Transverse colon (tissue), 3 donors: Measurements from ENCODE around the gene MEF2D.

ENCODE experiments used
- CTCF ChIP-seq, 5 experiments: fragments of 200-600 bp in 3 of 5; fragments of 450-650 bp in 2 of 5; sonication (generic) in 3 of 5; IDR thresholded peaks; 1 replicate in 2 of 5; 2 replicates in 3 of 5; pipeline ENCODE4 v1.5.1; 2016 to 2017; ENCODE audit warnings: antibody characterized with exemption in 5 of 5, inconsistent platforms in 3 of 5, mild to moderate bottlenecking in 2 of 5, moderate library complexity in 1 of 5
- EP300 ChIP-seq: sonication (generic); formaldehyde crosslinking; IDR thresholded peaks from one replicate; pipeline ENCODE4 v1.6.1; 2017; ENCODE audit warnings: antibody characterized with exemption, low read depth
- POLR2A ChIP-seq: fragments of 450-650 bp; IDR thresholded peaks from one replicate; pipeline ENCODE4 v1.6.1; 2016; ENCODE audit warnings: antibody characterized with exemption, mild to moderate bottlenecking, moderate library complexity

DNA sequence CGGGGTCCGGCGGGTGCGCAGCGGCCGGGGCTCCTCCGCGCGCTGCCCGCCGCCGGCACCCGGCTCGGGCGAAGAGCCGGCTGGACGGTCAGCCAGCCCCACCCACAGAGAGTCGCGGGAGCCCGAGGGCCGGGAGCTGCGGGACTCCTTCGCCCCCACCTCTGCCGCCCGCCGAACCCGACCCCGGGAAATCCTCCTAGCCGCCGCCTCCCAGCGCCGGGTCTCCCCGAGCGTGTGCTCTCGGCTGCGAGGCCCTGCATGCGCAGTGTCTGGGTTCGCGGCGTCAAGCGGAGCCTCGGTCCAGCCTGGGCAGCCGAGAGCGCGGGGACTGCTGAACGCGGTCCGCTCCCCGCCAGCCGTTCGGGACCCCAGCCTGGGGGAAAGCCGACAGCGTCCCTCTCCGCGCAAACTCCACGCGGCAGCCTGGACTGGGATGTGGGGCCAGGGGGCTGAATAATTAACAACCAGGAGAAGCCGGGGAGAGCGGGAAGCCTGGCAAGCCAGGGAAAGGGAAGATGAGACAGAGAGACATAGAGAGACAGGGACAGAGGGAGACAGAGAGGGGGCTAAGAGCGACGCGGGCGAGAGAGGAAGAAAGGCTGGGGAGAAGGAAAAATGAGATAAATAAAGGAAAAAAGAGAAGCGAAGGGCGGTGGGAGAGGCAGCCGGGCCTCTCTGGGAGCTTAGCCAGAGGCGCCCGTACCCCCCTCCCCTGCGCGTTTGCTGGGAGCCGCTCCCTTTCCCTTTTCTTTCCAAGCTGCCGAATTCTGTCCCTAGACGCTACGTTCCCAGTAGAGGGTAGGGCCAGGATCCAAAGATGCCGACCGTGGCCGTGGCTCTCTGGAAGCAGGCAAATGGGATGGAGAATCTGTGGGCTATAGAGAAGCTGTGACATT is 64.2 kb downstream of the MEF2D start:
- no peak for TF ChIP-seq CTCF (IDR thresholded peaks at IDR 0.05)
- no peak for TF ChIP-seq EP300
- TF ChIP-seq POLR2A = no peak
